DOHH2 (cell line): ENCODE data around the gene TTC28.

Experiments
- CTCF ChIP-seq: fragments of 200-600 bp; sonication (generic); IDR thresholded peaks from one replicate; pipeline ENCODE4 v1.5.1; 2014; ENCODE audit warnings: antibody characterized with exemption, mild to moderate bottlenecking, low read depth, low read length; ENCODE audit not compliant: poor library complexity, severe bottlenecking
- EZH2phosphoT487 ChIP-seq: fragments of 200-600 bp; sonication (generic); IDR thresholded peaks from 2 replicates; pipeline ENCODE4 v1.6.1; 2017; ENCODE audit warnings: borderline replicate concordance, mild to moderate bottlenecking, antibody characterized with exemption, low read length, moderate library complexity, mixed read lengths

DNA sequence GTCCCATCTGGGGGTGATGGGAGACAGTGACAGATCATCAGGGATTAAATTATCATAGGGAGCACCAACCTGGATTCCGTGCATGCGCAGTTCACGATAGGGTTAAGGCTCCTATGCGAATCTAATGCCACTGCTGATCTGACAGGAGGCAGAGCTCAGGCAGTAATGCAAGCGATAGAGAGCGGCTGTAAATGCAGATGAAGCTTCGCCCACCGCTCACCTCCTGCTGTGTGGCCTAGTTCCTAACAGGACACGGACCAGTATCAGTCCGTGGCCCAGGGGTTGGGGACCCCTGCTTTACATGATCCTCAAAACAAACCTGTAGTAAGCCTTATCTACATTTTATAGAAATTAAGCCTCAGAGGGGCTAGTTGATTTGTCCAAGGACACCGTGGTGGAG, 94.3 kb downstream of the TTC28 start:
- TF ChIP-seq CTCF (no peak), EZH2phosphoT487 (no peak)
